SK-N-SH (cell line): ENCODE measurements around the gene TPRG1L. TPM values are rescaled to one million over a fixed set of nuclear protein-coding genes. Genes with fewer than 3 reads are reported as not detected.
A peak's percentile ranks its signal among the peaks of the same experiment; 100 is the strongest.

ENCODE experiments used
- CTCF ChIA-PET: fragments of 300-600, 350-600 bp; formaldehyde crosslinking; extraction: SDS; loops from one replicate; lab custom pipeline; 2021; lab: Yijun Ruan, JAX
- POLR2A ChIA-PET: fragments of 350-600 bp; sonication (Branson Sonifier 250); formaldehyde crosslinking; extraction: SDS; loops from one replicate; lab custom pipeline; 2020; ENCODE audit warnings: antibody characterized with exemption, inconsistent platforms; lab: Yijun Ruan, JAX
- DNase-seq: peaks from one replicate; pipeline ENCODE4 v3.0.0; 2012
- H2AFZ ChIP-seq: fragments of 200-600 bp; sonication (generic); 2 replicates; pipeline ENCODE4 v1.8.1; 2016; ENCODE audit warnings: antibody characterized with exemption, mild to moderate bottlenecking, low read depth
- H3F3A ChIP-seq: fragments of 200-600 bp; sonication (generic); replicated peaks from 2 replicates; pipeline ENCODE3; 2016; ENCODE audit warnings: antibody characterized with exemption, mild to moderate bottlenecking; ENCODE audit not compliant: insufficient read depth
- H3K27ac ChIP-seq, 2 experiments: fragments of 200-500 bp in 1 of 2; fragments of 200-600 bp in 1 of 2; sonication (Bioruptor generic) in 1 of 2; sonication (generic), shearing (Covaris generic) in 1 of 2; 2 replicates each; pipeline versions ENCODE4 v1.5.1 to v1.6.1; 2014 to 2016; ENCODE audit warnings: low read depth in 2 of 2, inconsistent platforms in 1 of 2, low read length in 1 of 2, mild to moderate bottlenecking in 1 of 2, mixed read lengths in 1 of 2
- H3K27me3 ChIP-seq: fragments of 200-600 bp; sonication (generic), shearing (Covaris generic); 2 replicates; pipeline ENCODE4 v1.6.1; 2016; ENCODE audit warnings: mixed run types; ENCODE audit not compliant: insufficient read depth
- H3K36me3 ChIP-seq, 2 experiments: fragments of 200-500 bp in 1 of 2; fragments of 200-600 bp in 1 of 2; sonication (Bioruptor generic) in 1 of 2; sonication (generic) in 1 of 2; replicated peaks in 1 of 2; 2 replicates each; pipeline versions ENCODE3 to v1.5.1; 2014 to 2016; ENCODE audit warnings: low read length in 1 of 2, mild to moderate bottlenecking in 1 of 2; ENCODE audit not compliant: insufficient read depth in 2 of 2, control insufficient read depth in 1 of 2
- H3K4me1 ChIP-seq, 2 experiments: fragments of 200-500 bp in 1 of 2; fragments of 200-600 bp in 1 of 2; sonication (Bioruptor generic) in 1 of 2; sonication (generic), shearing (Covaris generic) in 1 of 2; 2 replicates each; pipeline versions ENCODE4 v1.5.1 to v1.6.1; 2014 to 2016; ENCODE audit warnings: low read depth in 1 of 2, low read length in 1 of 2, mixed run types in 1 of 2; ENCODE audit not compliant: insufficient read depth in 2 of 2, control insufficient read depth in 1 of 2
- H3K4me2 ChIP-seq: fragments of 200-600 bp; sonication (generic), shearing (Covaris generic); 2 replicates; pipeline ENCODE4 v1.6.1; 2017; ENCODE audit warnings: mixed run types
- H3K4me3 ChIP-seq, 2 experiments: fragments of 200-500 bp in 1 of 2; fragments of 200-600 bp in 1 of 2; sonication (Bioruptor generic) in 1 of 2; sonication (generic), shearing (Covaris generic) in 1 of 2; 2 replicates each; pipeline versions ENCODE4 v1.5.1 to v1.8.1; 2014 to 2016; ENCODE audit warnings: low read depth in 2 of 2, inconsistent platforms in 1 of 2, low read length in 1 of 2, mild to moderate bottlenecking in 1 of 2, mixed read lengths in 1 of 2, moderate library complexity in 1 of 2
- H3K79me2 ChIP-seq: fragments of 200-600 bp; sonication (generic); 2 replicates; pipeline ENCODE4 v1.8.1; 2017; ENCODE audit warnings: mild to moderate bottlenecking; ENCODE audit not compliant: insufficient read depth
- H3K9ac ChIP-seq: fragments of 200-600 bp; sonication (generic); 2 replicates; pipeline ENCODE4 v1.6.1; 2017; ENCODE audit warnings: mixed run types
- H3K9me2 ChIP-seq: fragments of 200-600 bp; sonication (generic); 2 replicates; pipeline ENCODE4 v1.6.1; 2017; ENCODE audit warnings: mixed run types
- H3K9me3 ChIP-seq: fragments of 200-600 bp; sonication (generic); 2 replicates; pipeline ENCODE4 v1.6.1; 2017; ENCODE audit warnings: mixed run types, mild to moderate bottlenecking, moderate library complexity
- H4K20me1 ChIP-seq: fragments of 200-600 bp; sonication (generic); 2 replicates; pipeline ENCODE4 v1.6.1; 2017; ENCODE audit warnings: mild to moderate bottlenecking, mixed run types; ENCODE audit not compliant: insufficient read depth
- CTCF ChIP-seq: fragments of 200-600 bp; sonication (generic); IDR thresholded peaks from 2 replicates; pipeline ENCODE4 v1.6.1; 2017; ENCODE audit warnings: antibody characterized with exemption, mild to moderate bottlenecking, moderate library complexity
- EZH2phosphoT487 ChIP-seq: fragments of 200-600 bp; sonication (generic); IDR thresholded peaks from 2 replicates; pipeline ENCODE4 v1.6.1; 2017; ENCODE audit warnings: low read depth, mixed run types, mild to moderate bottlenecking, antibody characterized with exemption, moderate library complexity, borderline replicate concordance
- FOXJ3 ChIP-seq: sonication (generic); formaldehyde crosslinking; IDR thresholded peaks from 2 replicates; pipeline ENCODE4 v1.5.1; 2020; ENCODE audit warnings: mild to moderate bottlenecking, missing genetic modification reagents
- FOXM1 ChIP-seq: IDR thresholded peaks from 2 replicates; pipeline ENCODE4 v1.4.0; 2012; ENCODE audit warnings: low read depth, mild to moderate bottlenecking
- GATA2 ChIP-seq: sonication (generic); formaldehyde crosslinking; IDR thresholded peaks from 2 replicates; pipeline ENCODE4 v1.5.0; 2020; ENCODE audit warnings: mild to moderate bottlenecking, missing genetic modification reagents
- JUND ChIP-seq: IDR thresholded peaks from 2 replicates; pipeline ENCODE4 v1.4.0; 2012
- MAX ChIP-seq: IDR thresholded peaks from 2 replicates; pipeline ENCODE4 v1.4.0; 2012; ENCODE audit warnings: low read depth
- MXI1 ChIP-seq: IDR thresholded peaks from 2 replicates; pipeline ENCODE4 v1.6.1; 2012; ENCODE audit warnings: mild to moderate bottlenecking, low read depth, low read length, improper control_type of control experiment
- PBX3 ChIP-seq: IDR thresholded peaks from 2 replicates; pipeline ENCODE4; 2012
- POLR2AphosphoS5 ChIP-seq: IDR thresholded peaks from 2 replicates; pipeline ENCODE4 v1.6.1; 2012; ENCODE audit warnings: low read depth, low read length
- RAD21 ChIP-seq: IDR thresholded peaks from 2 replicates; pipeline ENCODE4 v1.6.1; 2012; ENCODE audit warnings: mild to moderate bottlenecking, low read length
- RFX5 ChIP-seq: IDR thresholded peaks from 2 replicates; pipeline ENCODE4 v1.6.1; 2012; ENCODE audit warnings: mild to moderate bottlenecking, improper control_type of control experiment, low read length
- SMC3 ChIP-seq: IDR thresholded peaks from 2 replicates; pipeline ENCODE4 v1.6.1; 2012; ENCODE audit warnings: low read depth, low read length, improper control_type of control experiment
- TAF1 ChIP-seq: IDR thresholded peaks from 2 replicates; pipeline ENCODE4 v1.6.1; 2012; ENCODE audit warnings: low read depth, mild to moderate bottlenecking, low read length, moderate library complexity, borderline replicate concordance
- TCF12 ChIP-seq: IDR thresholded peaks from 2 replicates; pipeline ENCODE4 v1.4.0; 2012
- TEAD4 ChIP-seq: IDR thresholded peaks from 2 replicates; pipeline ENCODE4 v1.4.0; 2012; ENCODE audit warnings: mild to moderate bottlenecking, borderline replicate concordance; ENCODE audit not compliant: insufficient read depth
- USF2 ChIP-seq: fragments of 150-350 bp; IDR thresholded peaks from 2 replicates; pipeline ENCODE4 v1.6.1; 2017; ENCODE audit warnings: antibody characterized with exemption, low read length, low read depth, borderline replicate concordance
- WGBS: methylation state at CpG from one replicate; pipeline ENCODE4 v1.1.6; 2017; ENCODE audit warnings: low lambda C conversion rate; 5-methylcytosine and 5-hydroxymethylcytosine counted together
- polyA plus RNA-seq, 3 experiments: library from polyadenylated mRNA; depleted of rRNA; stranded (reverse); fragments of >200 nt; gene quantifications; 2 replicates each; pipeline ENCODE4 v1.2.3, GENCODE V29; 2012

Gene TPRG1L
- polyA plus RNA-seq, 1 of the 3 experiments (the other 2 are of a cell fraction), result 25.9 TPM

DNA sequence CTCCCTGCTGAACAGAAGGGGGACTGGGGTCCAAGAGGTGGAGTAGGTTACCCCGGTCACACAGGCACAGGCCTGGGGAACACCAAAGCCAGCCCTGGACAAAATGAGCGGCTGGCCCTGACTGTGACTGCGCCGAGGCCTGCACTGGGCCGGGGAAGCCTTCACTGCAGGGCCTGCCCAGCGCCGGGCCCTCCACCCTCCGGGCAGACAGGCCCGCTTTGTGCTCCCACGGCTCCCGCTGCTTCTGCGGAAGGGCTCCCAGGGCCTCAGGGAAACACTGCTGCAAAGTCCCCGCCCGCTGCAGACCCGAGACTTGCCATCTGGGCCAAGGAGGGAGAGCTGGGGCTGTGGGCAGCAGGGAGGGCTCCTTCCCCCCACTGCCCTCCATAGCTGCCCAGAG lies 48.8 kb upstream of the TPRG1L start:
- H3K27me3 ChIP-seq, result no peaks in the 10 kb centered on the region
- H4K20me1 ChIP-seq, result no peaks in the 10 kb centered on the region
- no peak overlapping the region for H3K4me3 ChIP-seq
- CTCF ChIA-PET, result interaction anchor here (1.6 to 3.9 kb wide), 6 partner anchors 11 to 123 kb away, joined by 4 to 24 read pairs (median 11); no protein-coding TSS in a partner anchor
- DNase-seq, result no peak
- no peak overlapping the region for H3K9ac ChIP-seq
- H3K36me3 ChIP-seq, result no peaks in the 10 kb centered on the region
- peaks cover 0 to 57% of the 10 kb centered on the region in 2 experiments; a peak in 1 of 4 replicates for H3K4me1 ChIP-seq
- no peak overlapping the region for H3K4me2 ChIP-seq
- no peaks in the 10 kb centered on the region for H3F3A ChIP-seq
- POLR2A ChIA-PET, result no interaction called here
- no peaks in the 10 kb centered on the region for H3K9me2 ChIP-seq
- H3K9me3 ChIP-seq, result no peaks in the 10 kb centered on the region
- no peaks in the 10 kb centered on the region for H3K79me2 ChIP-seq
- no peak overlapping the region for H2AFZ ChIP-seq
- H3K27ac ChIP-seq, result peak overlapping the region in 1 of 2 experiments; percentile 69; a peak in 2 of 4 replicates
- no peak for TF ChIP-seq MXI1
- TF ChIP-seq EZH2phosphoT487, result no peak
- no peak for TF ChIP-seq CTCF
- TF ChIP-seq TCF12, result no peak
- TF ChIP-seq FOXJ3 (CRISPR knock-in tag), result no peak
- TF ChIP-seq RAD21, result no peak
- no peak for TF ChIP-seq JUND
- TF ChIP-seq TEAD4, result no peak
- no peak for TF ChIP-seq FOXM1
- TF ChIP-seq USF2, result no peak
- no peak for TF ChIP-seq MAX
- TF ChIP-seq RFX5, result no peak
- TF ChIP-seq SMC3, result no peak
- TF ChIP-seq POLR2AphosphoS5, result no peak
- TF ChIP-seq GATA2, result no peak
- TF ChIP-seq PBX3, result no peak
- TF ChIP-seq TAF1, result no peak
- 57% methylated on average over 5 of the region's 15 CpGs for WGBS
